EL (cell line): ENCODE measurements around the gene NAALADL2.
"Not testable (repeated sequence)": the region's sequence is repeated elsewhere in the genome, so short reads cannot be mapped to it uniquely, and the experiment has no call there.

Experiments
- DNase-seq: peaks from one replicate; pipeline ENCODE4 v3.0.0-alpha.2; 2016

Gene NAALADL2

GRCh38 chr3:175526191-175526590 lies 667.1 kb downstream of the NAALADL2 start:
- DNase-seq, result no peak

GRCh38 chr3:175526609-175527280 lies 667.6 kb downstream of the NAALADL2 start:
- DNase-seq, result peak; percentile 10

- DNase-seq, result not testable (repeated sequence)
Measured at GRCh38 chr3:175528693-175529092, 669.6 kb downstream of the NAALADL2 start.

- DNase-seq, result no peak
Measured at GRCh38 chr3:175535351-175535750, 676.2 kb downstream of the NAALADL2 start.

GRCh38 chr3:175546115-175546514 lies 687.0 kb downstream of the NAALADL2 start:
- DNase-seq, result no peak

GRCh38 chr3:175552929-175553328 lies 693.8 kb downstream of the NAALADL2 start:
- no peak for DNase-seq

GRCh38 chr3:175554801-175555200 lies 695.7 kb downstream of the NAALADL2 start:
- DNase-seq, result no peak

- no peak for DNase-seq
Measured at GRCh38 chr3:175558261-175558660, 699.1 kb downstream of the NAALADL2 start.

- no peak for DNase-seq
Measured at GRCh38 chr3:175564363-175564762, 705.2 kb downstream of the NAALADL2 start.

GRCh38 chr3:175571096-175571495 lies 712.0 kb downstream of the NAALADL2 start:
- DNase-seq, result no peak

GRCh38 chr3:175573226-175573625 lies 714.1 kb downstream of the NAALADL2 start:
- peak; percentile 6 for DNase-seq

- DNase-seq, result no peak
Measured at GRCh38 chr3:175580318-175580717, 721.2 kb downstream of the NAALADL2 start.

- peak; percentile 63 for DNase-seq
Measured at GRCh38 chr3:175585898-175586297, 726.8 kb downstream of the NAALADL2 start.

GRCh38 chr3:175590745-175591144 lies 731.6 kb downstream of the NAALADL2 start:
- DNase-seq, result no peak

GRCh38 chr3:175591375-175591774 lies 732.2 kb downstream of the NAALADL2 start:
- DNase-seq, result no peak

- DNase-seq, result no peak
Measured at GRCh38 chr3:175593331-175593730, 734.2 kb downstream of the NAALADL2 start.

GRCh38 chr3:175598740-175599139 lies 739.6 kb downstream of the NAALADL2 start:
- DNase-seq, result no peak

- no peak for DNase-seq
Measured at GRCh38 chr3:175601521-175601920, 742.4 kb downstream of the NAALADL2 start.

- DNase-seq, result no peak
Measured at GRCh38 chr3:175605851-175606250, 746.7 kb downstream of the NAALADL2 start.

- DNase-seq, result no peak
Measured at GRCh38 chr3:175606650-175607318, 747.6 kb downstream of the NAALADL2 start.

- no peak for DNase-seq
Measured at GRCh38 chr3:175608356-175608755, 749.2 kb downstream of the NAALADL2 start.

- no peak for DNase-seq
Measured at GRCh38 chr3:175608911-175609310, 749.8 kb downstream of the NAALADL2 start.

- no peak for DNase-seq
Measured at GRCh38 chr3:175612487-175613196, 753.5 kb downstream of the NAALADL2 start.

GRCh38 chr3:175614107-175614506 lies 755.0 kb downstream of the NAALADL2 start:
- DNase-seq, result not testable (repeated sequence)
